A549 (cell line): ENCODE data around the gene ATP13A2.

Source experiments
- CHD4 ChIP-seq: fragments of 200-600 bp; sonication (generic); IDR thresholded peaks from 2 replicates; pipeline ENCODE4 v1.6.1; 2016; ENCODE audit warnings: antibody characterized with exemption, mild to moderate bottlenecking, borderline replicate concordance
- KDM1A ChIP-seq: fragments of 200-600 bp; sonication (generic); IDR thresholded peaks from 2 replicates; pipeline ENCODE4 v1.6.1; 2016; ENCODE audit warnings: low read depth, mild to moderate bottlenecking
- POLR2A ChIP-seq: IDR thresholded peaks from 2 replicates; pipeline ENCODE4 v1.6.1; 2012; ENCODE audit warnings: mild to moderate bottlenecking, low read length
- RAD21 ChIP-seq, 2 experiments: fragments of >200 bp in 1 of 2; sonication (Bioruptor Twin) in 1 of 2; formaldehyde crosslinking in 1 of 2; IDR thresholded peaks in 1 of 2; conservative IDR thresholded peaks in 1 of 2; 2 replicates in 1 of 2; 3 replicates in 1 of 2; pipeline ENCODE4 v1.6.1; 2012 to 2018; ENCODE audit warnings: inconsistent platforms in 1 of 2
- ZSCAN20 ChIP-seq: fragments of 250-450 bp; sonication (Bioruptor Pico); IDR thresholded peaks from 2 replicates; pipeline ENCODE4 v1.8.0; 2022; ENCODE audit warnings: mild to moderate bottlenecking, moderate library complexity
- TF ChIP-seq, protein P1 (sequence below): fragments of >200 bp; sonication (Bioruptor Twin); formaldehyde crosslinking; IDR thresholded peaks from 3 replicates; pipeline ENCODE4 v1.5.1; 2016
- TF ChIP-seq, protein P2 (sequence below): IDR thresholded peaks from 2 replicates; pipeline ENCODE4 v1.6.1; 2012
- TF ChIP-seq, protein P3 (sequence below): fragments of 250-450 bp; sonication (Bioruptor Pico); IDR thresholded peaks from 2 replicates; pipeline ENCODE4 v1.5.0; 2021; ENCODE audit warnings: mild to moderate bottlenecking, moderate library complexity, borderline replicate concordance

DNA sequence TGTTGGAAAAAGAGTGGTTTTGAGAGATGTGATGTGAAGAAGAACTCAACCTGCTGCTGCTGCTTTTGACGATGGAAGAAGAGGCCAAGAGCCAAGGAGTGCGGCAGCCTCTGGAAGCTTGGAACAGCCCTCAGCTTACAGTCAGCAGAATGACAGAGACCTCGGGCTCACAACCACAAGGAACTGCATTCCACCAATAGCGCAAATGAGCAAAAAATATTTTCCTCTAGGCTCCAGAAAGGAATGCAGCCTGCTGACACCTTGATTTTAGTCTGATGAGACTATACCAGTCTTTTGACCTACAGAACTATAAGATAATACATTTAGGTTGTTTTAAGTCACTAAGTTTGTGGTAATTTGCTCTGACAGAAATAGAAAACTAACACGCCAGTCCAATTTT lies 31.9 kb upstream of the ATP13A2 start:
- TF ChIP-seq, protein P1, sequence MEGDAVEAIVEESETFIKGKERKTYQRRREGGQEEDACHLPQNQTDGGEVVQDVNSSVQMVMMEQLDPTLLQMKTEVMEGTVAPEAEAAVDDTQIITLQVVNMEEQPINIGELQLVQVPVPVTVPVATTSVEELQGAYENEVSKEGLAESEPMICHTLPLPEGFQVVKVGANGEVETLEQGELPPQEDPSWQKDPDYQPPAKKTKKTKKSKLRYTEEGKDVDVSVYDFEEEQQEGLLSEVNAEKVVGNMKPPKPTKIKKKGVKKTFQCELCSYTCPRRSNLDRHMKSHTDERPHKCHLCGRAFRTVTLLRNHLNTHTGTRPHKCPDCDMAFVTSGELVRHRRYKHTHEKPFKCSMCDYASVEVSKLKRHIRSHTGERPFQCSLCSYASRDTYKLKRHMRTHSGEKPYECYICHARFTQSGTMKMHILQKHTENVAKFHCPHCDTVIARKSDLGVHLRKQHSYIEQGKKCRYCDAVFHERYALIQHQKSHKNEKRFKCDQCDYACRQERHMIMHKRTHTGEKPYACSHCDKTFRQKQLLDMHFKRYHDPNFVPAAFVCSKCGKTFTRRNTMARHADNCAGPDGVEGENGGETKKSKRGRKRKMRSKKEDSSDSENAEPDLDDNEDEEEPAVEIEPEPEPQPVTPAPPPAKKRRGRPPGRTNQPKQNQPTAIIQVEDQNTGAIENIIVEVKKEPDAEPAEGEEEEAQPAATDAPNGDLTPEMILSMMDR, result no peak
- TF ChIP-seq, protein P2, sequence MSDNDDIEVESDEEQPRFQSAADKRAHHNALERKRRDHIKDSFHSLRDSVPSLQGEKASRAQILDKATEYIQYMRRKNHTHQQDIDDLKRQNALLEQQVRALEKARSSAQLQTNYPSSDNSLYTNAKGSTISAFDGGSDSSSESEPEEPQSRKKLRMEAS, result no peak
- no peak for TF ChIP-seq ZSCAN20 (CRISPR knock-in tag)
- no peak for TF ChIP-seq KDM1A
- TF ChIP-seq POLR2A, result no peak
- TF ChIP-seq CHD4, result no peak
- TF ChIP-seq, protein P3, sequence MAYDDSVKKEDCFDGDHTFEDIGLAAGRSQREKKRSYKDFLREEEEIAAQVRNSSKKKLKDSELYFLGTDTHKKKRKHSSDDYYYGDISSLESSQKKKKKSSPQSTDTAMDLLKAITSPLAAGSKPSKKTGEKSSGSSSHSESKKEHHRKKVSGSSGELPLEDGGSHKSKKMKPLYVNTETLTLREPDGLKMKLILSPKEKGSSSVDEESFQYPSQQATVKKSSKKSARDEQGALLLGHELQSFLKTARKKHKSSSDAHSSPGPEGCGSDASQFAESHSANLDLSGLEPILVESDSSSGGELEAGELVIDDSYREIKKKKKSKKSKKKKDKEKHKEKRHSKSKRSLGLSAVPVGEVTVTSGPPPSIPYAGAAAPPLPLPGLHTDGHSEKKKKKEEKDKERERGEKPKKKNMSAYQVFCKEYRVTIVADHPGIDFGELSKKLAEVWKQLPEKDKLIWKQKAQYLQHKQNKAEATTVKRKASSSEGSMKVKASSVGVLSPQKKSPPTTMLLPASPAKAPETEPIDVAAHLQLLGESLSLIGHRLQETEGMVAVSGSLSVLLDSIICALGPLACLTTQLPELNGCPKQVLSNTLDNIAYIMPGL (CRISPR knock-in tag), result no peak
- TF ChIP-seq RAD21 (conservative IDR thresholded peaks at IDR 0.05 in 1 of 2, IDR thresholded peaks at IDR 0.05 in 1 of 2), result no peak
